BE2C (cell line): Measurements from ENCODE around the gene RAB6A.
A peak's percentile ranks its signal among the peaks of the same experiment; 100 is the strongest.
"Not testable (repeated sequence)": the region's sequence is repeated elsewhere in the genome, so short reads cannot be mapped to it uniquely, and the experiment has no call there.

Experiments used
- DNase-seq: peaks from one replicate; pipeline ENCODE4 v3.0.0-alpha.2; 2020
- H3K27me3 ChIP-seq: fragments of 250-450 bp; sonication (Bioruptor Pico); 2 replicates; pipeline ENCODE4 v1.5.1; 2020; ENCODE audit warnings: mild to moderate bottlenecking
- H3K36me3 ChIP-seq: fragments of 250-450 bp; sonication (Bioruptor Pico); 2 replicates; pipeline ENCODE4 v1.5.1; 2020; ENCODE audit warnings: mild to moderate bottlenecking
- H3K4me1 ChIP-seq: fragments of 250-450 bp; sonication (Bioruptor Pico); 2 replicates; pipeline ENCODE4 v1.5.1; 2020
- H3K4me3 ChIP-seq: 2 replicates; pipeline ENCODE4 v1.5.1; 2011; ENCODE audit warnings: low read depth, low read length
- H3K9me3 ChIP-seq: fragments of 250-450 bp; sonication (Bioruptor Pico); 2 replicates; pipeline ENCODE4 v1.5.1; 2020
- CTCF ChIP-seq: IDR thresholded peaks from 2 replicates; pipeline ENCODE4 v1.5.1; 2012; ENCODE audit warnings: mild to moderate bottlenecking, low read depth, low read length

Gene RAB6A

DNA sequence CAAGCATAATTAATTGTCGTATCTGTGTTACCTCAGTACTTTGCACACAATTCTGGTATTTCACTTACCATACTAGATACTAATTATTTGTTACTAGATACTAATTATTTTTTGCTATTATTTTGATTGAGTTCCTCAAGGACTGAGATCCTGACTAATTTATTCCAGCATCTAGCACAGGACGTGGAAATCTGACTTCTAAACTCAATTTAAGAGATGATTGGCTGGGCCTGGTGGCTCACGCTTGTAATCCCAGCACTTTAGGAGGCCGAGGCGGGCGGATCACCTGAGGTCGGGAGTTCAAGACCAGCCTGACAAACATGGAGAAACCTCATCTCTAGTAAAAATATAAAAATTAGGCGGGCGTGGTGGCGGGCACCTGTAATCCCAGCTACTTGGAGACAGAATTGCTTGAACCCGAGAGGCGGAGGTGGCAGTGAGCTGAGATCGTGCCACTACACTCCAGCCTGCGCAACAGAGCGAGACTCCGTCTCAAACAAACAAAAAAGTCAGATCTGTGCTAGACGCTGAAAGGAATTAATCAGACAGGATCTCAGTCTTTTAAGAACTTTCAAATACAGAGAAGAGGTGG lies 26.3 kb upstream of the RAB6A start:
- H3K27me3 ChIP-seq = no peaks in the 10 kb centered on the region
- peak overlapping the region; percentile 74 for H3K4me3 ChIP-seq
- no peak for DNase-seq
- H3K9me3 ChIP-seq = no peaks in the 10 kb centered on the region
- H3K36me3 ChIP-seq = peaks cover 4% of the 10 kb centered on the region
- no peak for TF ChIP-seq CTCF
- H3K4me1 ChIP-seq = no peaks in the 10 kb centered on the region

DNA sequence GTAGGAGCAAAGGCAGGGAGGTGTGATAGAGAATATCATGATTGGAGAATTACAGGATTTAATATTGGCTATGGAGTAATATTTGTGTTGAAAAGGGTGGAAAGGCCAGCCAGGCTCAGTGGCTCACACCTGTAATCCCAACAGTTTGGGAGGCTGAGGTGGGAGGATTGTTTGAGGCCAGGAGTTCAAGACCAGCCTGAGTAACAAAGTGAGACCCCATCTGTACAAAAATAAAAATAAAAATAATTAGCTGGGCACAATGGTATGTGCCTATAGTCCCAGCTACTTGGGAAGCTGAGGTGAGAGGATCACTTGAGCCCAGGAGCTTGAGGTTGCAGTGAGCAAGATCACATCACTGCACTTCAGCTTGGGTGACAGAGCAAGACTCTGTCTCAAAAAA lies 24.6 kb upstream of the RAB6A start:
- not testable (repeated sequence) for H3K9me3 ChIP-seq, H3K4me3 ChIP-seq, DNase-seq, H3K27me3 ChIP-seq, H3K36me3 ChIP-seq, H3K4me1 ChIP-seq

DNA sequence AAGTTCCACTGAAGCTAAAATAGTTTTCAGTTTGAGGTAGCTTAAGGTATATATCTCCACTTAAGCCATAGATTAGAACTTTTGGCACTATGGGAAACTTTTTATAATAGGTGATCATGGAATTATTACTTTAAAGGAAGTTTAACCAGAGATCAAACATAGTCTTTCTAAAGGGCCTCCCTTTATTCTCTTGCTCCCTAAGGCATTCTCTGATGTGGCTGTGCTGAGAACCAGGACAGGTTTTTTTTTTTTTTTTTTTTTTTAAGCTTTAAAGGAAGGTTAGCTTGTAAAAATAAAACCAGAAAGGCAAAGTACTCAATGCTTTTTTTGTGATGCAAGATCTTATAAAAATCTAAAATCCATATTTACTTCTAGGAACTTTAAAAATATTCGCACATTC lies 23.9 kb upstream of the RAB6A start:
- no peak for DNase-seq
- H3K4me1 ChIP-seq = peaks cover 6% of the 10 kb centered on the region
- H3K36me3 ChIP-seq = no peaks in the 10 kb centered on the region; the same call in 1 of the 2 replicates
- H3K27me3 ChIP-seq = no peaks in the 10 kb centered on the region
- H3K4me3 ChIP-seq = no peak overlapping the region
- no peaks in the 10 kb centered on the region for H3K9me3 ChIP-seq
- no peak for TF ChIP-seq CTCF

DNA sequence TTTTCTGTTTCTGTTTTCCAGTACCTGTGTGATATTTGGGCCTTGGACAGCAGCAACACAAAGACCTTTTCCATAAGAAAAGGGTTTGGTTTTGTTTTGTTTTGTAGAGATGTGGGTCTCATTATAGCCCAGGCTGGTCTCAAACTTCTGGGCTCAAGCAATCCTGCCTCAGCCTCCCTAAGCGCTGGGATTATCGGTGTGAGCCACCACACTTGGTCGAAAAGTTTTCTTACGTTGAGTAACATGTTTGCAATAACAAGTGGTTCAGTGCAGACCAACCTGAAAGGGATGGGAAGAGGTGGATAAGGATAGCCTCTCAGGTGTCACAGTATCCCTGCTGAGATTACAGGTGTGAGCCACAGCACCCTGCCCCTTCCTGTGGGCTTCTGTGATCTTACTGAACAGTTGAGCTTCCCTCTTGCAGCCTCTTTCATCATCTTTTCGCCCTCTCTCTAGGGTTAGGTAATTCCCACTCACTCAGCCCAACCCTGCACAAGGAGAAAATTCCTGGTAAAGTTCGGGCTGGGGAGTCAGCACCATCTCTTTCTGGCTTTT lies 23.3 kb upstream of the RAB6A start:
- Histone ChIP-seq H3K4me1 (peaks cover 6% of the 10 kb centered on the region), H3K36me3 (no peaks in the 10 kb centered on the region), H3K27me3 (no peaks in the 10 kb centered on the region), H3K4me3 (no peak overlapping the region), H3K9me3 (no peaks in the 10 kb centered on the region)
- no peak for TF ChIP-seq CTCF
- DNase-seq = no peak

GRCh38 chr11:73783483-73784020 lies 22.7 kb upstream of the RAB6A start:
- no peak for TF ChIP-seq CTCF
- H3K36me3 ChIP-seq = no peaks in the 10 kb centered on the region
- no peak for DNase-seq
- H3K4me3 ChIP-seq = no peak overlapping the region
- no peaks in the 10 kb centered on the region for H3K9me3 ChIP-seq
- H3K4me1 ChIP-seq = peaks cover 6% of the 10 kb centered on the region
- H3K27me3 ChIP-seq = no peaks in the 10 kb centered on the region

- Histone ChIP-seq H3K36me3 (no peaks in the 10 kb centered on the region), H3K9me3 (no peaks in the 10 kb centered on the region), H3K27me3 (no peaks in the 10 kb centered on the region), H3K4me1 (peaks cover 6% of the 10 kb centered on the region), H3K4me3 (no peak overlapping the region)
- no peak for DNase-seq
- TF ChIP-seq CTCF = no peak
Observed at GRCh38 chr11:73781303-73781702, 20.4 kb upstream of the RAB6A start.
